Measurements from ENCODE around the gene GABRB3.

The GABRB3 gene

GRCh38 chr15:26648676-26649075, 124.2 kb downstream of the GABRB3 start:
- no peak for DNase-seq
- Histone ChIP-seq H3K36me3 (no peaks in the 10 kb centered on the region; the same call in 1 of the 2 replicates), H3K9me3 (ENCODE audit: severe bottlenecking) (no peaks in the 10 kb centered on the region), H3K27ac (no peak overlapping the region), H3K4me3 (ENCODE audit: low read depth, low read length) (no peak overlapping the region), H3K27me3 (ENCODE audit: insufficient read depth, low read depth, severe bottlenecking) (no peaks in the 10 kb centered on the region)
- no peak for TF ChIP-seq CTCF (IDR thresholded peaks at IDR 0.05; ENCODE audit: low read depth, low read length)

GRCh38 chr15:26644948-26645347, 127.9 kb downstream of the GABRB3 start:
- Histone ChIP-seq H3K36me3 (no peaks in the 10 kb centered on the region; the same call in 1 of the 2 replicates), H3K4me3 (ENCODE audit: low read depth, low read length) (no peak overlapping the region), H3K27ac (no peak overlapping the region), H3K9me3 (ENCODE audit: severe bottlenecking) (no peaks in the 10 kb centered on the region), H3K27me3 (ENCODE audit: insufficient read depth, low read depth, severe bottlenecking) (no peaks in the 10 kb centered on the region)
- DNase-seq, result no peak
- no peak for TF ChIP-seq CTCF (IDR thresholded peaks at IDR 0.05; ENCODE audit: low read depth, low read length)

- no peak for DNase-seq
- Histone ChIP-seq H3K9me3 (ENCODE audit: severe bottlenecking) (no peaks in the 10 kb centered on the region), H3K27ac (no peak overlapping the region), H3K4me3 (ENCODE audit: low read depth, low read length) (no peak overlapping the region), H3K27me3 (ENCODE audit: insufficient read depth, low read depth, severe bottlenecking) (no peaks in the 10 kb centered on the region), H3K36me3 (no peaks in the 10 kb centered on the region; the same call in 1 of the 2 replicates)
- no peak for TF ChIP-seq CTCF (IDR thresholded peaks at IDR 0.05; ENCODE audit: low read depth, low read length)
Measured at GRCh38 chr15:26641144-26641543, 131.7 kb downstream of the GABRB3 start.

- Histone ChIP-seq H3K27ac (no peak overlapping the region), H3K4me3 (ENCODE audit: low read depth, low read length) (no peak overlapping the region), H3K9me3 (ENCODE audit: severe bottlenecking) (no peaks in the 10 kb centered on the region), H3K36me3 (no peaks in the 10 kb centered on the region; the same call in 1 of the 2 replicates), H3K27me3 (ENCODE audit: insufficient read depth, low read depth, severe bottlenecking) (no peaks in the 10 kb centered on the region)
- TF ChIP-seq CTCF (IDR thresholded peaks at IDR 0.05; ENCODE audit: low read depth, low read length), result no peak
- DNase-seq, result no peak
Measured at GRCh38 chr15:26640601-26641000, 132.3 kb downstream of the GABRB3 start.

- Histone ChIP-seq H3K9me3 (ENCODE audit: severe bottlenecking) (no peaks in the 10 kb centered on the region), H3K27ac (no peak overlapping the region), H3K4me3 (ENCODE audit: low read depth, low read length) (no peak overlapping the region), H3K36me3 (no peaks in the 10 kb centered on the region; the same call in 1 of the 2 replicates), H3K27me3 (ENCODE audit: insufficient read depth, low read depth, severe bottlenecking) (no peaks in the 10 kb centered on the region)
- DNase-seq, result no peak
- no peak for TF ChIP-seq CTCF (IDR thresholded peaks at IDR 0.05; ENCODE audit: low read depth, low read length)
Measured at GRCh38 chr15:26639966-26640365, 132.9 kb downstream of the GABRB3 start.

GRCh38 chr15:26635614-26636013, 137.3 kb downstream of the GABRB3 start:
- Histone ChIP-seq H3K27ac (no peak overlapping the region), H3K36me3 (no peaks in the 10 kb centered on the region), H3K4me3 (ENCODE audit: low read depth, low read length) (no peak overlapping the region), H3K9me3 (ENCODE audit: severe bottlenecking) (no peaks in the 10 kb centered on the region), H3K27me3 (ENCODE audit: insufficient read depth, low read depth, severe bottlenecking) (no peaks in the 10 kb centered on the region)
- DNase-seq, result no peak
- TF ChIP-seq CTCF (IDR thresholded peaks at IDR 0.05; ENCODE audit: low read depth, low read length), result no peak

Data from WERI-Rb-1 (cell line).